HEK293 (cell line): ENCODE results near the gene LRP10.

ENCODE experiments used
- CTCF ChIA-PET: fragments of 350-600 bp; formaldehyde crosslinking; extraction: SDS; loops from one replicate; lab custom pipeline; 2021; ENCODE audit warnings: antibody characterized with exemption; lab: Yijun Ruan, JAX
- POLR2A ChIA-PET: fragments of 300-600 bp; formaldehyde crosslinking; extraction: SDS; loops from one replicate; lab custom pipeline; 2020; ENCODE audit warnings: antibody characterized with exemption, inconsistent platforms; lab: Yijun Ruan, JAX
- H3K27ac ChIP-seq: fragments of 200-500 bp; sonication (Bioruptor generic); 2 replicates; pipeline ENCODE4 v1.5.1; 2014; ENCODE audit warnings: low read depth, low read length, control low read depth, inconsistent platforms; ENCODE audit errors: extremely low read depth
- H3K36me3 ChIP-seq, 2 experiments: fragments of 200-500 bp in 1 of 2; sonication (Bioruptor generic) in 1 of 2; 1 replicate in 1 of 2; 2 replicates in 1 of 2; pipeline ENCODE4 v1.5.1; 2014 to 2017; ENCODE audit warnings: inconsistent platforms in 2 of 2, low read length in 2 of 2; ENCODE audit not compliant: control insufficient read depth in 2 of 2, insufficient read depth in 1 of 2
- H3K4me1 ChIP-seq: fragments of 200-500 bp; sonication (Bioruptor generic); 2 replicates; pipeline ENCODE4 v1.5.1; 2014; ENCODE audit warnings: mild to moderate bottlenecking, low read length, inconsistent platforms; ENCODE audit not compliant: control insufficient read depth, insufficient read depth
- H3K4me3 ChIP-seq: 2 replicates; pipeline ENCODE4 v1.5.1; 2011; ENCODE audit warnings: low read depth, mild to moderate bottlenecking, control low read depth, low read length, moderate library complexity
- H3K9me3 ChIP-seq: fragments of 200-500 bp; sonication (Bioruptor generic); 2 replicates; pipeline ENCODE4 v1.5.1; 2014; ENCODE audit warnings: low read depth, low read length, inconsistent platforms; ENCODE audit not compliant: control insufficient read depth, insufficient read depth
- GLI4 ChIP-seq: fragments of 450-650 bp; formaldehyde crosslinking; IDR thresholded peaks from 2 replicates; pipeline ENCODE4 v1.5.1; 2016; ENCODE audit warnings: missing biosample characterization, missing genetic modification characterization
- HOXD13 ChIP-seq: sonication (generic); formaldehyde crosslinking; IDR thresholded peaks from 2 replicates; pipeline ENCODE4 v1.8.0; 2022; ENCODE audit warnings: missing genetic modification reagents, borderline replicate concordance
- KLF9 ChIP-seq: fragments of 450-650 bp; formaldehyde crosslinking; IDR thresholded peaks from 2 replicates; pipeline ENCODE4 v1.5.1; 2016; ENCODE audit warnings: missing biosample characterization, missing genetic modification characterization, low read depth
- MZF1 ChIP-seq: fragments of 450-650 bp; formaldehyde crosslinking; IDR thresholded peaks from 2 replicates; pipeline ENCODE4 v1.5.1; 2017; ENCODE audit warnings: missing biosample characterization, missing genetic modification characterization, borderline replicate concordance
- OVOL3 ChIP-seq: fragments of 450-650 bp; formaldehyde crosslinking; IDR thresholded peaks from 2 replicates; pipeline ENCODE4 v1.5.1; 2016; ENCODE audit warnings: missing biosample characterization, missing genetic modification characterization
- RBAK ChIP-seq: fragments of 450-650 bp; formaldehyde crosslinking; IDR thresholded peaks from 2 replicates; pipeline ENCODE4 v1.5.1; 2016; ENCODE audit warnings: missing biosample characterization, missing genetic modification characterization
- SCRT2 ChIP-seq: fragments of 450-650 bp; formaldehyde crosslinking; IDR thresholded peaks from 2 replicates; pipeline ENCODE4 v1.5.1; 2016; ENCODE audit warnings: missing biosample characterization, missing genetic modification characterization
- TRIM28 ChIP-seq: IDR thresholded peaks from 2 replicates; pipeline ENCODE4 v1.6.1; 2011; ENCODE audit warnings: low read length, control low read depth, borderline replicate concordance
- WT1 ChIP-seq: fragments of 450-650 bp; formaldehyde crosslinking; IDR thresholded peaks from 2 replicates; pipeline ENCODE4 v1.5.1; 2016; ENCODE audit warnings: missing biosample characterization, missing genetic modification characterization
- ZBTB1 ChIP-seq: fragments of 450-650 bp; formaldehyde crosslinking; IDR thresholded peaks from 2 replicates; pipeline ENCODE4 v1.5.1; 2016; ENCODE audit warnings: missing biosample characterization, missing genetic modification characterization
- ZIC2 ChIP-seq: fragments of 450-650 bp; formaldehyde crosslinking; IDR thresholded peaks from 2 replicates; pipeline ENCODE4 v1.5.1; 2016; ENCODE audit warnings: missing biosample characterization, missing genetic modification characterization
- ZNF132 ChIP-seq: fragments of 450-650 bp; formaldehyde crosslinking; IDR thresholded peaks from 2 replicates; pipeline ENCODE4 v1.5.1; 2017; ENCODE audit warnings: missing biosample characterization, missing genetic modification characterization, borderline replicate concordance
- ZNF239 ChIP-seq: fragments of 450-650 bp; formaldehyde crosslinking; IDR thresholded peaks from 2 replicates; pipeline ENCODE4 v1.5.1; 2016; ENCODE audit warnings: missing biosample characterization, missing genetic modification characterization
- ZNF473 ChIP-seq: fragments of 450-650 bp; formaldehyde crosslinking; IDR thresholded peaks from 2 replicates; pipeline ENCODE4 v1.5.1; 2017; ENCODE audit warnings: missing biosample characterization, missing genetic modification characterization
- ZNF501 ChIP-seq: fragments of 450-650 bp; formaldehyde crosslinking; IDR thresholded peaks from 2 replicates; pipeline ENCODE4 v1.5.1; 2016; ENCODE audit warnings: missing biosample characterization, missing genetic modification characterization
- ZNF623 ChIP-seq: fragments of 450-650 bp; formaldehyde crosslinking; IDR thresholded peaks from 2 replicates; pipeline ENCODE4 v1.5.1; 2016; ENCODE audit warnings: missing biosample characterization, missing genetic modification characterization
- ZNF660 ChIP-seq: fragments of 450-650 bp; IDR thresholded peaks from 2 replicates; pipeline ENCODE4 v1.5.1; 2018; ENCODE audit warnings: missing biosample characterization, mild to moderate bottlenecking, missing genetic modification characterization
- ZNF664 ChIP-seq: fragments of 450-650 bp; formaldehyde crosslinking; IDR thresholded peaks from 2 replicates; pipeline ENCODE4 v1.5.1; 2016; ENCODE audit warnings: missing biosample characterization, missing genetic modification characterization
- ZNF670 ChIP-seq: fragments of 450-650 bp; formaldehyde crosslinking; IDR thresholded peaks from 2 replicates; pipeline ENCODE4 v1.5.1; 2016; ENCODE audit warnings: missing biosample characterization, missing genetic modification characterization, low read depth
- ZNF785 ChIP-seq: fragments of 450-650 bp; formaldehyde crosslinking; IDR thresholded peaks from 2 replicates; pipeline ENCODE4 v1.5.1; 2016; ENCODE audit warnings: missing biosample characterization, missing genetic modification characterization
- ZNF837 ChIP-seq: fragments of 450-650 bp; formaldehyde crosslinking; IDR thresholded peaks from 2 replicates; pipeline ENCODE4 v1.5.1; 2016; ENCODE audit warnings: missing biosample characterization, missing genetic modification characterization
- ZNF843 ChIP-seq: fragments of 450-650 bp; formaldehyde crosslinking; IDR thresholded peaks from 2 replicates; pipeline ENCODE4 v1.5.1; 2016; ENCODE audit warnings: missing biosample characterization, missing genetic modification characterization
- ZXDB ChIP-seq: fragments of 450-650 bp; formaldehyde crosslinking; IDR thresholded peaks from 2 replicates; pipeline ENCODE4 v1.5.1; 2016; ENCODE audit warnings: missing biosample characterization, missing genetic modification characterization
- TF ChIP-seq, protein P1 (sequence below): fragments of 450-650 bp; formaldehyde crosslinking; IDR thresholded peaks from 2 replicates; pipeline ENCODE4 v1.5.1; 2017; ENCODE audit warnings: missing biosample characterization, missing genetic modification characterization
- TF ChIP-seq, protein P2 (sequence below): fragments of 450-650 bp; IDR thresholded peaks from 2 replicates; pipeline ENCODE4 v1.5.1; 2018; ENCODE audit warnings: missing biosample characterization, mild to moderate bottlenecking, missing genetic modification characterization
- TF ChIP-seq, protein P3 (sequence below): fragments of 450-650 bp; formaldehyde crosslinking; IDR thresholded peaks from 2 replicates; pipeline ENCODE4 v1.5.1; 2017; ENCODE audit warnings: missing biosample characterization, missing genetic modification characterization
- TF ChIP-seq, protein P4 (sequence below): fragments of 450-650 bp; formaldehyde crosslinking; IDR thresholded peaks from 2 replicates; pipeline ENCODE4 v1.5.1; 2016; ENCODE audit warnings: missing biosample characterization, missing genetic modification characterization

The LRP10 gene

DNA sequence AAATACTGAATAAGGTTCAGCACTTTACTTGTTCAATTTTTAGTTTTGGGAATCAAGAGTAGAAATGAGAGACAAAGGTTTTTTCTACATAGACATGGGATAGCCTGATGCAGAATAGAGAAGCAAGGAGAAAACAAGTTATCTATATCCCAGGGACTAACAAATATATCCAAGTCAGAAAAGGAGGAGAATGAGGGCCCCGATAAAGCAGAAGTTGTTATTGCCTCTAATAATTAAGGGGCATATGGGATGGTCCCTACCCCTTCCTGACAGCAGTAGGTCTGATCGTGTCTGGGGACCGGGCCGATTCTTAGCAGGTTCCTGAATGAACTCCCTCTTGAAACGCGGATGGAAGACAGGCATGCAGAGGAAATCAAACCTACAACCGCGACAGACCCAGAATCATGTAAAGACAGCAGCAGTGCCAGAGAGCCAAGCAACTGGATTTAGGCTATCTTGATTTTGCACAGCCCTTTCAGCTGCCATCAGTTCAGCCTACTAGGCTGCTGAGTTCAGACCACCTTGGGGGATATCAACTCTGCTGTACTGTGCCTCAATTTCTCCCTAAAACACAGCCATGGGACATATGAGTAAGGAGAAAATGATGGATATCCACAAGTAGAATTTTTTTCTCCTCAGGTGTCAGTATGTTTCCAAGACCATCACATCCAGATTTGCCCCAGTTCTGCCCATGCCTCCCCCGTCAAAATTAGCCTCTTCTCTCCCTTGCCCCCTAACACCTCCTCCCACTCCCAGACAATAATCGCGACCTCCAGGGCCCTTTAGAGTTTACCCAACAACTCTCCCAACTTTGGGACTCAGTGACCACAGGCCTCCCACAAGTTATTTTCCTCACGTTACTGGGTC, 56.9 kb downstream of the LRP10 start (continued):
- TF ChIP-seq OVOL3 (tag by site-specific recombination) (no peak), ZNF785 (tag by site-specific recombination) (no peak), HOXD13 (CRISPR knock-in tag) (no peak), ZIC2 (tag by site-specific recombination) (no peak), ZNF623 (tag by site-specific recombination) (no peak), ZNF132 (tag by site-specific recombination) (no peak), WT1 (tag by site-specific recombination) (0 out of 2 replicates have a peak, but pooled peaks have one; percentile 17), ZNF239 (tag by site-specific recombination) (no peak), ZNF664 (tag by site-specific recombination) (no peak)
- TF ChIP-seq, protein P1, sequence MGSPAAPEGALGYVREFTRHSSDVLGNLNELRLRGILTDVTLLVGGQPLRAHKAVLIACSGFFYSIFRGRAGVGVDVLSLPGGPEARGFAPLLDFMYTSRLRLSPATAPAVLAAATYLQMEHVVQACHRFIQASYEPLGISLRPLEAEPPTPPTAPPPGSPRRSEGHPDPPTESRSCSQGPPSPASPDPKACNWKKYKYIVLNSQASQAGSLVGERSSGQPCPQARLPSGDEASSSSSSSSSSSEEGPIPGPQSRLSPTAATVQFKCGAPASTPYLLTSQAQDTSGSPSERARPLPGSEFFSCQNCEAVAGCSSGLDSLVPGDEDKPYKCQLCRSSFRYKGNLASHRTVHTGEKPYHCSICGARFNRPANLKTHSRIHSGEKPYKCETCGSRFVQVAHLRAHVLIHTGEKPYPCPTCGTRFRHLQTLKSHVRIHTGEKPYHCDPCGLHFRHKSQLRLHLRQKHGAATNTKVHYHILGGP (tag by site-specific recombination), result no peak

DNA sequence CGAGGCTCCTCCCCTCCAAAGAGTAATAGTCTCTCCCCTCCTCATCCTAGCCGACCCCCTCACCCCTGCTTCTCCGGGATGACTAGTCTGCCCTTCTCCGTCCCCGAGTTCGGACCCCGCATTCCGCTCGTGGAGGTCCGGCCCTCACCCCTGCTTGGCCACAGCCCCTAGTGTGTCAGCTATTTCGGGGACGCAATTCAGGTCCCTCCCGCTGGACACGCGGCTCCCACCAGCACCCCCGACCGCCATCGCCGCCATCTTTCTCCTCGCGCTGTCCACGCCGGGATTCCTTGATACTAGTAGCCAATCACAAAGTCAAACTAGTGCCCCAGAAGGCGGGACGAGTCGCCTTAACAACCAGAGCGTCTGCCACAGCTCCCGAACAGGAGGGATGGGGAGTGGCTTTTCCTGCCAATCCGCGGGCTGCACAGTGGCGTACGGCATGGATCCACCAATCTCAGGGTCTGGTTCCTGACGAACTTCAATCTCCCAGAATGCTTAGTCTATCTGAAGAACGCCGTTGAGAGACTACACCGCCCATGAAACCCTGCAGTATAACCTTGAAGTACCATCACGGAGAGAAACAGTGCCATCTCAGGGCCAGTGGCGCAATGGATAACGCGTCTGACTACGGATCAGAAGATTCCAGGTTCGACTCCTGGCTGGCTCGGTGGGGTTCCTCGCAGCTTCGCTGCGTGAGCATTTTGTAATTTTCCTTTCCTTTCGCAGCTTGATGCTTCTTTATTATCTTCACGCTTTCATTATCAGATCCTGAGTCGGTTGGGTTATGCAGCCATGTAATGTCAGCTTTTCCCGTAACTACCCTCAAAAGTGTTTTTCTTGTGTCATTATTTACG, 57.8 kb downstream of the LRP10 start, which contains the start of gene PRMT5:
Gene PRMT5, minus strand, starts transcription at position 273 of the 857 bp plus-strand sequence. Its CDS starts 15 bp downstream, at position 258.
- Histone ChIP-seq H3K4me1 (no peaks in the 10 kb centered on the region), H3K36me3 (peaks cover 17 to 36% of the 10 kb centered on the region in 2 experiments), H3K9me3 (no peaks in the 10 kb centered on the region), H3K27ac (peak within 1 kb of the TSS; percentile 55; the same call in 1 of the 2 replicates), H3K4me3 (peak within 1 kb of the TSS; percentile 78)
- POLR2A ChIA-PET, result interaction anchor here (0.6 to 3.5 kb wide), 16 partner anchors 10 to 340 kb away, joined by 3 to 41 read pairs (median 4); partner anchors contain the start of genes ACIN1, AJUBA, C14orf119 and DAD1
- CTCF ChIA-PET, result interaction anchor here (0.6 to 3.8 kb wide), 26 partner anchors 10 to 163 kb away, joined by 3 to 33 read pairs (median 6); partner anchors contain the start of genes AJUBA, CDH24, HAUS4 and LRP10
- TF ChIP-seq, protein P1 (tag by site-specific recombination), result no peak
- TF ChIP-seq MZF1 (tag by site-specific recombination) (no peak; the same call in 1 of the 2 replicates), SCRT2 (tag by site-specific recombination) (no peak), GLI4 (tag by site-specific recombination) (no peak), ZNF837 (tag by site-specific recombination) (no peak), ZBTB1 (tag by site-specific recombination) (no peak), ZNF473 (tag by site-specific recombination) (no peak), TRIM28 (no peak), RBAK (tag by site-specific recombination) (no peak), ZNF501 (tag by site-specific recombination) (no peak; the same call in none of the 2 replicates), KLF9 (tag by site-specific recombination) (0 out of 2 replicates have a peak, but pooled peaks have one; percentile 5), ZNF670 (tag by site-specific recombination) (no peak), ZNF843 (peak; percentile 13; the same call in 1 of the 2 replicates), ZNF660 (tag by site-specific recombination) (peak; percentile 71), ZXDB (tag by site-specific recombination) (peak; percentile 61)
- TF ChIP-seq, protein P2, sequence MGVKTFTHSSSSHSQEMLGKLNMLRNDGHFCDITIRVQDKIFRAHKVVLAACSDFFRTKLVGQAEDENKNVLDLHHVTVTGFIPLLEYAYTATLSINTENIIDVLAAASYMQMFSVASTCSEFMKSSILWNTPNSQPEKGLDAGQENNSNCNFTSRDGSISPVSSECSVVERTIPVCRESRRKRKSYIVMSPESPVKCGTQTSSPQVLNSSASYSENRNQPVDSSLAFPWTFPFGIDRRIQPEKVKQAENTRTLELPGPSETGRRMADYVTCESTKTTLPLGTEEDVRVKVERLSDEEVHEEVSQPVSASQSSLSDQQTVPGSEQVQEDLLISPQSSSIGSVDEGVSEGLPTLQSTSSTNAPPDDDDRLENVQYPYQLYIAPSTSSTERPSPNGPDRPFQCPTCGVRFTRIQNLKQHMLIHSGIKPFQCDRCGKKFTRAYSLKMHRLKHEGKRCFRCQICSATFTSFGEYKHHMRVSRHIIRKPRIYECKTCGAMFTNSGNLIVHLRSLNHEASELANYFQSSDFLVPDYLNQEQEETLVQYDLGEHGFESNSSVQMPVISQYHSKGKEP (tag by site-specific recombination), result no peak; the same call in 1 of the 2 replicates
- TF ChIP-seq, protein P3, sequence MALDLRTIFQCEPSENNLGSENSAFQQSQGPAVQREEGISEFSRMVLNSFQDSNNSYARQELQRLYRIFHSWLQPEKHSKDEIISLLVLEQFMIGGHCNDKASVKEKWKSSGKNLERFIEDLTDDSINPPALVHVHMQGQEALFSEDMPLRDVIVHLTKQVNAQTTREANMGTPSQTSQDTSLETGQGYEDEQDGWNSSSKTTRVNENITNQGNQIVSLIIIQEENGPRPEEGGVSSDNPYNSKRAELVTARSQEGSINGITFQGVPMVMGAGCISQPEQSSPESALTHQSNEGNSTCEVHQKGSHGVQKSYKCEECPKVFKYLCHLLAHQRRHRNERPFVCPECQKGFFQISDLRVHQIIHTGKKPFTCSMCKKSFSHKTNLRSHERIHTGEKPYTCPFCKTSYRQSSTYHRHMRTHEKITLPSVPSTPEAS, result no peak; the same call in none of the 2 replicates
- TF ChIP-seq, protein P4, sequence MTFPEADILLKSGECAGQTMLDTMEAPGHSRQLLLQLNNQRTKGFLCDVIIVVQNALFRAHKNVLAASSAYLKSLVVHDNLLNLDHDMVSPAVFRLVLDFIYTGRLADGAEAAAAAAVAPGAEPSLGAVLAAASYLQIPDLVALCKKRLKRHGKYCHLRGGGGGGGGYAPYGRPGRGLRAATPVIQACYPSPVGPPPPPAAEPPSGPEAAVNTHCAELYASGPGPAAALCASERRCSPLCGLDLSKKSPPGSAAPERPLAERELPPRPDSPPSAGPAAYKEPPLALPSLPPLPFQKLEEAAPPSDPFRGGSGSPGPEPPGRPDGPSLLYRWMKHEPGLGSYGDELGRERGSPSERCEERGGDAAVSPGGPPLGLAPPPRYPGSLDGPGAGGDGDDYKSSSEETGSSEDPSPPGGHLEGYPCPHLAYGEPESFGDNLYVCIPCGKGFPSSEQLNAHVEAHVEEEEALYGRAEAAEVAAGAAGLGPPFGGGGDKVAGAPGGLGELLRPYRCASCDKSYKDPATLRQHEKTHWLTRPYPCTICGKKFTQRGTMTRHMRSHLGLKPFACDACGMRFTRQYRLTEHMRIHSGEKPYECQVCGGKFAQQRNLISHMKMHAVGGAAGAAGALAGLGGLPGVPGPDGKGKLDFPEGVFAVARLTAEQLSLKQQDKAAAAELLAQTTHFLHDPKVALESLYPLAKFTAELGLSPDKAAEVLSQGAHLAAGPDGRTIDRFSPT (tag by site-specific recombination), result no peak
